ENCODE results near the gene TSC2. TPM values are rescaled to one million over a fixed set of nuclear protein-coding genes. Genes with fewer than 3 reads are reported as not detected.

The TSC2 gene
- total RNA-seq, 6 experiments from 2014 or later: 25.7 to 124 (median 59.4) TPM

DNA sequence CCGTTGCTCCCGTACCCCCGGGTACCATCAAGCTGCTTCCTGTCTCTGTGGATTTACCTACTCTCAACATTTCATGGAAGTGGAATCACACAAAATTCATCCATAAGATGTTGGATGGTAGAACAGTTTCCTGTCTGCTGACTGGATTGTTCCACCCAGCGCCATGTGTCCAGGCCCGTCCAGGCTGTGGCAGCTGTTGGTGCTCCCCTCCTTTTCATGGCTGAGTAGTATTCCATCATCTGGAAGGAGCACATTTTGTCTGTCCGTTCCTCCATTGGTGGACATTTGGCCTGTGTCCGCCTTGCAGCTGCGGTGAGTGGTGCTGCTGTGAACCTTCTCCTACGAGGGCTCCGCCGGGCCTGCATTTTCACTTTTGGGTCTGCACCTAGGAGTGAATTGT lies 18.4 kb downstream of the TSC2 start:
- DNase-seq (no peak), ATAC-seq (no peak)
- H3K27me3 ChIP-seq: no peaks in the 10 kb centered on the region
- peaks cover 0 to 53% (median 8%) of the 10 kb centered on the region in 4 donors for H3K36me3 ChIP-seq
- no peak overlapping the region for H3K27ac ChIP-seq
- 85% methylated on average over 4 of the region's 11 CpGs for WGBS (ENCODE audit: insufficient coverage, low coverage, low lambda C conversion rate, missing lambda C conversion rate)
- H3K4me3 ChIP-seq: no peak overlapping the region
- H3K9me3 ChIP-seq: no peaks in the 10 kb centered on the region
- intact Hi-C loops (cut with DNase I): no loop called here
- peaks cover 0 to 8% (median 4%) of the 10 kb centered on the region in 4 donors for H3K4me1 ChIP-seq
- no peak for TF ChIP-seq POLR2A (IDR thresholded peaks at IDR 0.05)
- TF ChIP-seq, protein P1, sequence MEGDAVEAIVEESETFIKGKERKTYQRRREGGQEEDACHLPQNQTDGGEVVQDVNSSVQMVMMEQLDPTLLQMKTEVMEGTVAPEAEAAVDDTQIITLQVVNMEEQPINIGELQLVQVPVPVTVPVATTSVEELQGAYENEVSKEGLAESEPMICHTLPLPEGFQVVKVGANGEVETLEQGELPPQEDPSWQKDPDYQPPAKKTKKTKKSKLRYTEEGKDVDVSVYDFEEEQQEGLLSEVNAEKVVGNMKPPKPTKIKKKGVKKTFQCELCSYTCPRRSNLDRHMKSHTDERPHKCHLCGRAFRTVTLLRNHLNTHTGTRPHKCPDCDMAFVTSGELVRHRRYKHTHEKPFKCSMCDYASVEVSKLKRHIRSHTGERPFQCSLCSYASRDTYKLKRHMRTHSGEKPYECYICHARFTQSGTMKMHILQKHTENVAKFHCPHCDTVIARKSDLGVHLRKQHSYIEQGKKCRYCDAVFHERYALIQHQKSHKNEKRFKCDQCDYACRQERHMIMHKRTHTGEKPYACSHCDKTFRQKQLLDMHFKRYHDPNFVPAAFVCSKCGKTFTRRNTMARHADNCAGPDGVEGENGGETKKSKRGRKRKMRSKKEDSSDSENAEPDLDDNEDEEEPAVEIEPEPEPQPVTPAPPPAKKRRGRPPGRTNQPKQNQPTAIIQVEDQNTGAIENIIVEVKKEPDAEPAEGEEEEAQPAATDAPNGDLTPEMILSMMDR (IDR thresholded peaks at IDR 0.05): no peak

DNA sequence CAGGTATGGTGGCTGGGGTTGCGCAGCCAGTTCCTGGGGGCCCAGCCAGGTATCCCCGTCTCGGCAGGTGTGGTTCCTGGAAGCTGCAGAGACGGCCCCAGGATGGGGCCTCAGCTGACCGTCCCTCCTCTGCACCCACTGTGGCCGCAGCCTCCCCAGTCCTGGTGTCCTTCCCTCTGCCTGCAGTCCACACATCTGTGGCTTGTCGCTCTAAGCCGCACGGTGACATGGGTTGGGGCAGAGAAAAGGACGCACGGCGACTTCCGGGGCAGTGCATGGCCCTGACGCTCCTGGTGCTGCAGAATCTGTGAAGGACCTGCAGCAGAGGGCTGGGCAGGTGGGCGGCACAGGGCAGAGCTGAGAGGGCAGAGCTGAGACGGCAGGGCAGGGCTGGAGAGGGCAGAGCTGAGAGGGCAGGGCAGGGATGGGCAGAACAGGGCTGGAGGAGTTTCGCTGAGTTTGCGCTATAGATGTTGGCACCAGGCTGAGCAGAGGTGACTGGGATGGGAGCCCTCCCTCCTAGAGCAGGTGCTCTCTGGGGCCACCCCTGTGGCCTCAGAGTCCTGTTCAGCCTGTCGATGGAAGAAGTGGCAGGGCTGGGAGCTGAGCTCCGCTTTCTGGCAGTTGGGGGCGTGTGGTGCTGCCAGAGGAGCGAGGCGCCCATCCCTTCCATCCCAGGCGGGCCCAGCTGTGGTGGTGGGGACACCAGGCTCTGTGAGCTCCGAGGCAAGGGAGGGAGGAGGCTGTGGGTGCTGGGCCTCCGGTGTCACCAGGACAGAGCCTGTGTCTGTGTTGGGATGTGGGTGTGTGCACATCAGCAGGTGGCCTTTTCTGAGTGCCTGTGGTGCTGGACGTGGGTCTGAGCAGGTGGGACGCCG lies 23.0 kb downstream of the TSC2 start:
- Histone ChIP-seq H3K36me3 (peaks cover 0 to 76% (median 23%) of the 10 kb centered on the region in 4 donors), H3K27me3 (no peaks in the 10 kb centered on the region), H3K27ac (no peak overlapping the region), H3K9me3 (no peaks in the 10 kb centered on the region), H3K4me3 (no peak overlapping the region), H3K4me1 (no peaks in the 10 kb centered on the region)
- intact Hi-C loops (cut with DNase I): no loop called here
- no peak for DNase-seq
- WGBS (ENCODE audit: insufficient coverage, low coverage, low lambda C conversion rate, missing lambda C conversion rate): no CpG with 5 or more reads among the region's 29 CpGs
- peak in 1 of 4 donors; percentile 4 for ATAC-seq
- no peak for TF ChIP-seq POLR2A (IDR thresholded peaks at IDR 0.05)
- TF ChIP-seq, protein P1 (IDR thresholded peaks at IDR 0.05): no peak

DNA sequence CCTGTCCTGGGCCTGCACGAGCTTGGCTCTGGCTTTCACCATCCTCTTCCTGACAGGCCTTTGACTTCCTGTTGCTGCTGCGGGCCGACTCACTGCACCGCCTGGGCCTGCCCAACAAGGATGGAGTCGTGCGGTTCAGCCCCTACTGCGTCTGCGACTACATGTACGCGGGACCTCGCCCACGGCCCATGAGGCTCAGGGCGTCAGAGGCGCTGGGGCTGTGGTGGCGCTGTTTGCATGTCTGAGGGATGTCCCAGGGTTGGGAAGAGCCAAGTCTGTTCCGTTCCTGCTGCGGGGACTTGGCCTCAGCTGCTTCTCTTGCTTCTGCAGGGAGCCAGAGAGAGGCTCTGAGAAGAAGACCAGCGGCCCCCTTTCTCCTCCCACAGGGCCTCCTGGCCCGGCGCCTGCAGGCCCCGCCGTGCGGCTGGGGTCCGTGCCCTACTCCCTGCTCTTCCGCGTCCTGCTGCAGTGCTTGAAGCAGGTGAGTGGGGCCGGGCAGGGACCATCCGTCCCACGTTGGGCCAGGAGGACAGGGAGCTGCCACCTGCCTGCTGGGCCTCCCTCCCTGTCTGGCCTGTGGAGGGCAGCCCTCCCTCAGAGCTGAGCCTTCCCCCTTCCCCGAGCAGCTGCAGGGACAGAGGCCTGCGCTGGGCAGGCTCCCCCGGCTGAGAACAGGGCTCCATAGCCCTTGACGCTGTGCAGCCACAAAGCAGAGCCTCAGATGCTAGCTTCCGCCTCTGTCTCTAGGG lies 23.8 kb downstream of the TSC2 start:
- Histone ChIP-seq H3K27ac (no peak overlapping the region), H3K27me3 (no peaks in the 10 kb centered on the region), H3K4me3 (no peak overlapping the region), H3K4me1 (no peaks in the 10 kb centered on the region), H3K9me3 (no peaks in the 10 kb centered on the region), H3K36me3 (peaks cover 0 to 75% (median 19%) of the 10 kb centered on the region in 4 donors)
- WGBS (ENCODE audit: insufficient coverage, low coverage, low lambda C conversion rate, missing lambda C conversion rate): 100% methylated on average over 1 of the region's 34 CpGs
- DNase-seq: peak in 1 of 3 donors; percentile 43
- intact Hi-C loops (cut with DNase I): no loop called here
- no peak for TF ChIP-seq POLR2A (IDR thresholded peaks at IDR 0.05)
- TF ChIP-seq, protein P1 (IDR thresholded peaks at IDR 0.05): no peak
- peak in 2 of 4 donors; percentile 9 to 17 for ATAC-seq

DNA sequence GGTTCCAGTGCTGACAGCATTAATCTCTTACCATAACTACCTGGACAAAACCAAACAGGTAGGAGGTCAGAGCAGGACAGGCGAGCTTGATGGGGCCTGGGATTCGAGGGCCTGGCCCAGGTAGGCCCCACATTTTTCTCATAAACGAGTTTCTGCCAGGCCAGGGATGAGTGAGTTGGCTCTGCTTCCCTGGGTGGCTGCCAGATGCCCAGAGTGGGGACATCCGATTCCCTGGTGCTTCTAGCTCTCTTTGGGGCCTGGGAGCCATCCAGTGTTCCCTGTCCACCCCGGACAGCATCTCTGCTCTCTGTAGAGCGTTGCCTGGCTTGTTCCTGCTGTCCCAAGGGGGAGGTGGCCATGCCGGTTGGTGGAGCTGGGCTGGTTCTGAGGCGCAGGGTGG lies 25.1 kb downstream of the TSC2 start:
- 73% methylated on average over 3 of the region's 8 CpGs for WGBS (ENCODE audit: insufficient coverage, low coverage, low lambda C conversion rate, missing lambda C conversion rate)

More for the DNA sequence above, 25.1 kb downstream of the TSC2 start:
- DNase-seq: no peak
- Histone ChIP-seq H3K36me3 (peaks cover 0 to 70% (median 17%) of the 10 kb centered on the region in 4 donors), H3K27me3 (no peaks in the 10 kb centered on the region), H3K4me3 (no peak overlapping the region), H3K4me1 (no peaks in the 10 kb centered on the region), H3K9me3 (no peaks in the 10 kb centered on the region), H3K27ac (no peak overlapping the region)
- ATAC-seq: no peak
- TF ChIP-seq, protein P1 (IDR thresholded peaks at IDR 0.05): no peak
- TF ChIP-seq POLR2A (IDR thresholded peaks at IDR 0.05): no peak
- intact Hi-C loops (cut with DNase I): no loop called here

Measured in right lobe of liver (tissue), 6 donors.